Cardiac septum (tissue), 1 donor: ENCODE measurements around the gene PRPF19. TPM values are rescaled to one million over a fixed set of nuclear protein-coding genes. Genes with fewer than 3 reads are reported as not detected.

Experiments used
- DNase-seq: peaks from one replicate; pipeline ENCODE4 v3.0.0-alpha.2; 2020; ENCODE audit warnings: low spot score
- intact Hi-C: fragments of 100-400 bp; cut with DNase I; formaldehyde crosslinking; loops from one replicate; pipeline ENCODE4 v1.14.0; 2022
- total RNA-seq: library from RNA; stranded (reverse); fragmentation: NEBNext Ultra II Directional; extraction: Animal tissue kit (Norgen Biotek cat#: 25700); gene quantifications from one replicate; pipeline ENCODE4 v1.2.1, GENCODE V29; 2021
- donor health status: DM: no; HTN: no; CAD: no.

Gene PRPF19
- total RNA-seq, 1 donor from 2014 or later, result 32.5 TPM

GRCh38 chr11:60939855-60940254, 33.5 kb upstream of the PRPF19 start:
- intact Hi-C loops, result no loop called here
- no peak for DNase-seq

- DNase-seq, result no peak
- intact Hi-C loops, result no loop called here
Measured at GRCh38 chr11:60939301-60939700, 32.9 kb upstream of the PRPF19 start.

GRCh38 chr11:60938500-60938899, 32.1 kb upstream of the PRPF19 start:
- no peak for DNase-seq

GRCh38 chr11:60937811-60938210, 31.4 kb upstream of the PRPF19 start:
- no peak for DNase-seq
- intact Hi-C loops, result no loop called here

More at GRCh38 chr11:60938500-60938899, 32.1 kb upstream of the PRPF19 start:
- intact Hi-C loops, result no loop called here

GRCh38 chr11:60937144-60937527, 30.8 kb upstream of the PRPF19 start:
- intact Hi-C loops, result no loop called here
- no peak for DNase-seq

- intact Hi-C loops, result no loop called here
- DNase-seq, result no peak
Measured at GRCh38 chr11:60936467-60937143, 30.2 kb upstream of the PRPF19 start.

GRCh38 chr11:60935676-60936442, 29.5 kb upstream of the PRPF19 start:
- intact Hi-C loops, result no loop called here
- DNase-seq, result no peak

- DNase-seq, result no peak
- intact Hi-C loops, result no loop called here
Measured at GRCh38 chr11:60934790-60935605, 28.6 kb upstream of the PRPF19 start.

GRCh38 chr11:60934124-60934789, 27.9 kb upstream of the PRPF19 start:
- intact Hi-C loops, result no loop called here

GRCh38 chr11:60933416-60934123, 27.2 kb upstream of the PRPF19 start:
- no peak for DNase-seq
- intact Hi-C loops, result no loop called here

More at GRCh38 chr11:60934124-60934789, 27.9 kb upstream of the PRPF19 start:
- no peak for DNase-seq

GRCh38 chr11:60932605-60933356, 26.4 kb upstream of the PRPF19 start:
- DNase-seq, result no peak
- intact Hi-C loops, result no loop called here

- intact Hi-C loops, result no loop called here
- no peak for DNase-seq
Measured at GRCh38 chr11:60931917-60932316, 25.5 kb upstream of the PRPF19 start.

GRCh38 chr11:60930394-60930793, 24.0 kb upstream of the PRPF19 start:
- intact Hi-C loops, result no loop called here
- DNase-seq, result no peak

- DNase-seq, result no peak
- intact Hi-C loops, result no loop called here
Measured at GRCh38 chr11:60929764-60930163, 23.4 kb upstream of the PRPF19 start.

- intact Hi-C loops, result no loop called here
- no peak for DNase-seq
Measured at GRCh38 chr11:60928563-60929001, 22.2 kb upstream of the PRPF19 start.

- no peak for DNase-seq
- intact Hi-C loops, result no loop called here
Measured at GRCh38 chr11:60927600-60927999, 21.2 kb upstream of the PRPF19 start.

- intact Hi-C loops, result no loop called here
- no peak for DNase-seq
Measured at GRCh38 chr11:60927061-60927592, 20.7 kb upstream of the PRPF19 start.

GRCh38 chr11:60926500-60926899, 20.1 kb upstream of the PRPF19 start:
- DNase-seq, result no peak
- intact Hi-C loops, result no loop called here
